H9 (cell line): ENCODE data around the gene SEC23A. TPM values are rescaled to one million over a fixed set of nuclear protein-coding genes. Genes with fewer than 3 reads are reported as not detected.

Experiments
- DNase-seq: peaks from one replicate; pipeline ENCODE4 v3.0.0-alpha.2; 2017
- H2AFZ ChIP-seq: one replicate; pipeline ENCODE4 v1.6.1; 2013; ENCODE audit warnings: mild to moderate bottlenecking, low read length, control low read depth, moderate library complexity
- H2AK5ac ChIP-seq: 2 replicates; pipeline ENCODE4 v1.6.1; 2013; ENCODE audit warnings: low read length, control low read depth, mixed read lengths; ENCODE audit not compliant: insufficient read length
- H2BK120ac ChIP-seq: one replicate; pipeline ENCODE4 v1.6.1; 2013; ENCODE audit warnings: low read depth, mild to moderate bottlenecking, low read length, control low read depth, inconsistent platforms; ENCODE audit not compliant: poor library complexity, severe bottlenecking
- H2BK12ac ChIP-seq: 2 replicates; pipeline ENCODE4 v1.6.1; 2013; ENCODE audit warnings: low read length, control low read depth, mixed read lengths, low read depth; ENCODE audit not compliant: insufficient read length
- H2BK15ac ChIP-seq: 2 replicates; pipeline ENCODE4 v1.6.1; 2013; ENCODE audit warnings: low read depth, low read length, control low read depth
- H2BK20ac ChIP-seq: one replicate; pipeline ENCODE4 v1.6.1; 2013; ENCODE audit warnings: low read depth, mild to moderate bottlenecking, low read length, control low read depth, inconsistent platforms; ENCODE audit not compliant: poor library complexity, severe bottlenecking
- H2BK5ac ChIP-seq: 2 replicates; pipeline ENCODE4 v1.6.1; 2013; ENCODE audit warnings: low read length, control low read depth, mixed read lengths; ENCODE audit not compliant: insufficient read length
- H3K14ac ChIP-seq: 2 replicates; pipeline ENCODE4 v1.6.1; 2013; ENCODE audit warnings: low read length, control low read depth; ENCODE audit not compliant: insufficient read depth
- H3K18ac ChIP-seq: 2 replicates; pipeline ENCODE4 v1.6.1; 2013; ENCODE audit warnings: low read depth, mild to moderate bottlenecking, mixed read lengths, low read length, control low read depth; ENCODE audit not compliant: insufficient read length
- H3K23ac ChIP-seq: 2 replicates; pipeline ENCODE4 v1.6.1; 2013; ENCODE audit warnings: low read length, control low read depth, mixed read lengths, low read depth; ENCODE audit not compliant: insufficient read length
- H3K23me2 ChIP-seq: 2 replicates; pipeline ENCODE4 v1.6.1; 2013; ENCODE audit warnings: low read depth, mild to moderate bottlenecking, mixed read lengths, low read length, control low read depth; ENCODE audit not compliant: insufficient read length, poor library complexity, severe bottlenecking
- H3K27ac ChIP-seq: 2 replicates; pipeline ENCODE4 v1.5.1; 2013; ENCODE audit warnings: low read length, control low read depth, mixed read lengths, low read depth; ENCODE audit not compliant: insufficient read length
- H3K27me3 ChIP-seq: 2 replicates; pipeline ENCODE4 v1.6.1; 2013; ENCODE audit warnings: low read length, control low read depth, inconsistent platforms; ENCODE audit not compliant: insufficient read depth
- H3K4ac ChIP-seq: 2 replicates; pipeline ENCODE4 v1.6.1; 2013; ENCODE audit warnings: low read depth, mild to moderate bottlenecking, control low read depth, inconsistent platforms, low read length, moderate library complexity
- H3K4me1 ChIP-seq: 2 replicates; pipeline ENCODE4 v1.6.1; 2013; ENCODE audit warnings: low read length, control low read depth, inconsistent platforms; ENCODE audit not compliant: insufficient read depth
- H3K4me2 ChIP-seq: 2 replicates; pipeline ENCODE4 v1.6.1; 2013; ENCODE audit warnings: low read length, control low read depth, mixed read lengths; ENCODE audit not compliant: insufficient read length, insufficient read depth
- H3K56ac ChIP-seq: 2 replicates; pipeline ENCODE4 v1.6.1; 2013; ENCODE audit warnings: low read depth, mild to moderate bottlenecking, mixed read lengths, low read length, control low read depth; ENCODE audit not compliant: insufficient read length
- H3K79me1 ChIP-seq: 2 replicates; pipeline ENCODE4 v1.6.1; 2013; ENCODE audit warnings: low read depth, mild to moderate bottlenecking, moderate library complexity, low read length, control low read depth, inconsistent platforms; ENCODE audit not compliant: insufficient read depth, poor library complexity, severe bottlenecking
- H3K79me2 ChIP-seq: 2 replicates; pipeline ENCODE4 v1.6.1; 2013; ENCODE audit warnings: low read length, control low read depth, inconsistent platforms; ENCODE audit not compliant: insufficient read depth
- H3K9ac ChIP-seq: 2 replicates; pipeline ENCODE4 v1.6.1; 2013; ENCODE audit warnings: low read length, control low read depth, mixed read lengths; ENCODE audit not compliant: insufficient read length; ENCODE audit errors: extremely low read depth
- H3K9me3 ChIP-seq: one replicate; pipeline ENCODE4 v1.6.1; 2013; ENCODE audit warnings: low read depth, low read length, inconsistent platforms; ENCODE audit not compliant: control insufficient read depth
- H3T11ph ChIP-seq: one replicate; pipeline ENCODE4 v1.6.1; 2013; ENCODE audit warnings: mild to moderate bottlenecking, low read length, control low read depth, inconsistent platforms
- H4K20me1 ChIP-seq: one replicate; pipeline ENCODE4 v1.6.1; 2013; ENCODE audit not compliant: control insufficient read depth, insufficient read length, insufficient read depth
- H4K5ac ChIP-seq: 2 replicates; pipeline ENCODE4 v1.6.1; 2013; ENCODE audit warnings: low read depth, mild to moderate bottlenecking, mixed read lengths, low read length, control low read depth; ENCODE audit not compliant: insufficient read length
- H4K8ac ChIP-seq: replicated peaks from 2 replicates; pipeline ENCODE4 v1.6.1; 2013; ENCODE audit warnings: low read length, control low read depth, mixed read lengths, low read depth; ENCODE audit not compliant: insufficient read length
- H4K91ac ChIP-seq: 2 replicates; pipeline ENCODE4 v1.6.1; 2013; ENCODE audit warnings: low read depth, mild to moderate bottlenecking, moderate library complexity, mixed read lengths, low read length, control low read depth; ENCODE audit not compliant: insufficient read length
- H3K27ac Mint-ChIP-seq, 3 experiments: 2 replicates in 2 of 3; 3 replicates in 1 of 3; pipeline ENCODE4 v1.8.0; 2020 to 2021; ENCODE audit warnings: mixed read lengths in 3 of 3, mild to moderate bottlenecking in 1 of 3, moderate library complexity in 1 of 3
- H3K27me3 Mint-ChIP-seq: 2 replicates; pipeline ENCODE4 v1.8.0; 2021; ENCODE audit warnings: low read depth, mild to moderate bottlenecking, moderate library complexity, mixed read lengths
- H3K36me3 Mint-ChIP-seq, 3 experiments: 2 replicates in 2 of 3; 3 replicates in 1 of 3; pipeline ENCODE4 v1.8.0; 2020 to 2021; ENCODE audit warnings: low read depth in 3 of 3, mixed read lengths in 3 of 3; ENCODE audit not compliant: insufficient read depth in 1 of 3
- H3K4me1 Mint-ChIP-seq, 2 experiments: 2 replicates each; pipeline ENCODE4 v1.8.0; 2020; ENCODE audit warnings: mixed read lengths in 2 of 2
- H3K4me3 Mint-ChIP-seq, 2 experiments: 2 replicates in 1 of 2; 3 replicates in 1 of 2; pipeline ENCODE4 v1.8.0; 2020 to 2021; ENCODE audit warnings: mild to moderate bottlenecking in 2 of 2, mixed read lengths in 2 of 2, moderate library complexity in 1 of 2
- H3K9me3 Mint-ChIP-seq, 2 experiments: 2 replicates in 1 of 2; 3 replicates in 1 of 2; pipeline ENCODE4 v1.8.0; 2020; ENCODE audit warnings: mild to moderate bottlenecking in 2 of 2, mixed read lengths in 2 of 2, moderate library complexity in 1 of 2
- CTCF ChIP-seq: fragments of 200-600 bp; sonication (generic); conservative IDR thresholded peaks from 3 replicates; pipeline ENCODE4 v1.8.0; 2021; ENCODE audit warnings: antibody characterized with exemption, mild to moderate bottlenecking
- WGBS: extraction: QIAGEN DNeasy Blood & Tissue Kit; methylation state at CpG from one replicate; pipeline ENCODE4 v1.1.7; 2013; ENCODE audit warnings: missing lambda C conversion rate, low lambda C conversion rate, mixed read lengths; ENCODE audit not compliant: insufficient read length; ENCODE audit errors: extremely low coverage; 5-methylcytosine and 5-hydroxymethylcytosine counted together
- total RNA-seq: library from RNA; stranded (reverse); gene quantifications from 2 replicates; pipeline ENCODE4 v1.2.1, GENCODE V29; 2021

SEC23A gene
- total RNA-seq, 1 experiment from 2014 or later, result 55.3 TPM

- no peak overlapping the region for H4K91ac ChIP-seq
- no peaks in the 10 kb centered on the region for H4K20me1 ChIP-seq
- no peak overlapping the region for H2BK12ac ChIP-seq
- Mint-ChIP-seq H3K4me1 (no peaks in the 10 kb centered on the region), H3K36me3 (peaks cover 3 to 32% (median 14%) of the 10 kb centered on the region in 3 experiments; a peak in 6 of 7 replicates), H3K9me3 (no peaks in the 10 kb centered on the region), H3K27me3 (no peaks in the 10 kb centered on the region), H3K4me3 (no peak overlapping the region), H3K27ac (no peak overlapping the region)
- no peak overlapping the region for H3T11ph ChIP-seq
- no peak overlapping the region for H3K4me2 ChIP-seq
- H3K23me2 ChIP-seq, result no peaks in the 10 kb centered on the region
- H2BK5ac ChIP-seq, result no peak overlapping the region
- no peak overlapping the region for H4K5ac ChIP-seq
- no peaks in the 10 kb centered on the region for H3K79me1 ChIP-seq
- H3K9ac ChIP-seq, result no peak overlapping the region
- no peaks in the 10 kb centered on the region for H3K9me3 ChIP-seq
- H4K8ac ChIP-seq, result no peak overlapping the region
- H3K14ac ChIP-seq, result no peak overlapping the region
- no peak overlapping the region for H3K4ac ChIP-seq
- H3K27ac ChIP-seq, result no peak overlapping the region
- H3K23ac ChIP-seq, result no peak overlapping the region
- H2BK15ac ChIP-seq, result no peak overlapping the region
- no peak for DNase-seq
- no CpG with 5 or more reads among the region's 2 CpGs for WGBS
- H3K79me2 ChIP-seq, result no peaks in the 10 kb centered on the region
- no peak overlapping the region for H3K56ac ChIP-seq
- TF ChIP-seq CTCF, result no peak
- H2AK5ac ChIP-seq, result no peak overlapping the region
- no peak overlapping the region for H2BK120ac ChIP-seq
- no peak overlapping the region for H2AFZ ChIP-seq
- no peaks in the 10 kb centered on the region for H3K4me1 ChIP-seq
- no peak overlapping the region for H2BK20ac ChIP-seq
- no peak overlapping the region for H3K18ac ChIP-seq
- H3K27me3 ChIP-seq, result no peaks in the 10 kb centered on the region
Measured at GRCh38 chr14:39038542-39038941, 64.5 kb downstream of the SEC23A start.
